SK-N-SH (cell line): Measurements from ENCODE around the gene TAGLN2. TPM values are rescaled to one million over a fixed set of nuclear protein-coding genes. Genes with fewer than 3 reads are reported as not detected.

Experiments
- CTCF ChIA-PET: fragments of 300-600, 350-600 bp; formaldehyde crosslinking; extraction: SDS; loops from one replicate; lab custom pipeline; 2021; lab: Yijun Ruan, JAX
- POLR2A ChIA-PET: fragments of 350-600 bp; sonication (Branson Sonifier 250); formaldehyde crosslinking; extraction: SDS; loops from one replicate; lab custom pipeline; 2020; ENCODE audit warnings: antibody characterized with exemption, inconsistent platforms; lab: Yijun Ruan, JAX
- DNase-seq: peaks from one replicate; pipeline ENCODE4 v3.0.0; 2012
- H2AFZ ChIP-seq: fragments of 200-600 bp; sonication (generic); 2 replicates; pipeline ENCODE4 v1.8.1; 2016; ENCODE audit warnings: antibody characterized with exemption, mild to moderate bottlenecking, low read depth
- H3F3A ChIP-seq: fragments of 200-600 bp; sonication (generic); replicated peaks from 2 replicates; pipeline ENCODE3; 2016; ENCODE audit warnings: antibody characterized with exemption, mild to moderate bottlenecking; ENCODE audit not compliant: insufficient read depth
- H3K27ac ChIP-seq, 2 experiments: fragments of 200-500 bp in 1 of 2; fragments of 200-600 bp in 1 of 2; sonication (Bioruptor generic) in 1 of 2; sonication (generic), shearing (Covaris generic) in 1 of 2; 2 replicates each; pipeline versions ENCODE4 v1.5.1 to v1.6.1; 2014 to 2016; ENCODE audit warnings: low read depth in 2 of 2, inconsistent platforms in 1 of 2, low read length in 1 of 2, mild to moderate bottlenecking in 1 of 2, mixed read lengths in 1 of 2
- H3K27me3 ChIP-seq: fragments of 200-600 bp; sonication (generic), shearing (Covaris generic); 2 replicates; pipeline ENCODE4 v1.6.1; 2016; ENCODE audit warnings: mixed run types; ENCODE audit not compliant: insufficient read depth
- H3K36me3 ChIP-seq, 2 experiments: fragments of 200-500 bp in 1 of 2; fragments of 200-600 bp in 1 of 2; sonication (Bioruptor generic) in 1 of 2; sonication (generic) in 1 of 2; replicated peaks in 1 of 2; 2 replicates each; pipeline versions ENCODE3 to v1.5.1; 2014 to 2016; ENCODE audit warnings: low read length in 1 of 2, mild to moderate bottlenecking in 1 of 2; ENCODE audit not compliant: insufficient read depth in 2 of 2, control insufficient read depth in 1 of 2
- H3K4me1 ChIP-seq, 2 experiments: fragments of 200-500 bp in 1 of 2; fragments of 200-600 bp in 1 of 2; sonication (Bioruptor generic) in 1 of 2; sonication (generic), shearing (Covaris generic) in 1 of 2; 2 replicates each; pipeline versions ENCODE4 v1.5.1 to v1.6.1; 2014 to 2016; ENCODE audit warnings: low read depth in 1 of 2, low read length in 1 of 2, mixed run types in 1 of 2; ENCODE audit not compliant: insufficient read depth in 2 of 2, control insufficient read depth in 1 of 2
- H3K4me2 ChIP-seq: fragments of 200-600 bp; sonication (generic), shearing (Covaris generic); 2 replicates; pipeline ENCODE4 v1.6.1; 2017; ENCODE audit warnings: mixed run types
- H3K4me3 ChIP-seq, 2 experiments: fragments of 200-500 bp in 1 of 2; fragments of 200-600 bp in 1 of 2; sonication (Bioruptor generic) in 1 of 2; sonication (generic), shearing (Covaris generic) in 1 of 2; 2 replicates each; pipeline versions ENCODE4 v1.5.1 to v1.8.1; 2014 to 2016; ENCODE audit warnings: low read depth in 2 of 2, inconsistent platforms in 1 of 2, low read length in 1 of 2, mild to moderate bottlenecking in 1 of 2, mixed read lengths in 1 of 2, moderate library complexity in 1 of 2
- H3K79me2 ChIP-seq: fragments of 200-600 bp; sonication (generic); 2 replicates; pipeline ENCODE4 v1.8.1; 2017; ENCODE audit warnings: mild to moderate bottlenecking; ENCODE audit not compliant: insufficient read depth
- H3K9ac ChIP-seq: fragments of 200-600 bp; sonication (generic); 2 replicates; pipeline ENCODE4 v1.6.1; 2017; ENCODE audit warnings: mixed run types
- H3K9me2 ChIP-seq: fragments of 200-600 bp; sonication (generic); 2 replicates; pipeline ENCODE4 v1.6.1; 2017; ENCODE audit warnings: mixed run types
- H3K9me3 ChIP-seq: fragments of 200-600 bp; sonication (generic); 2 replicates; pipeline ENCODE4 v1.6.1; 2017; ENCODE audit warnings: mixed run types, mild to moderate bottlenecking, moderate library complexity
- H4K20me1 ChIP-seq: fragments of 200-600 bp; sonication (generic); 2 replicates; pipeline ENCODE4 v1.6.1; 2017; ENCODE audit warnings: mild to moderate bottlenecking, mixed run types; ENCODE audit not compliant: insufficient read depth
- CHD2 ChIP-seq: fragments of 150-350 bp; IDR thresholded peaks from 2 replicates; pipeline ENCODE4 v1.6.1; 2018; ENCODE audit warnings: low read length; ENCODE audit not compliant: partially characterized antibody
- CTCF ChIP-seq: fragments of 200-600 bp; sonication (generic); IDR thresholded peaks from 2 replicates; pipeline ENCODE4 v1.6.1; 2017; ENCODE audit warnings: antibody characterized with exemption, mild to moderate bottlenecking, moderate library complexity
- EZH2phosphoT487 ChIP-seq: fragments of 200-600 bp; sonication (generic); IDR thresholded peaks from 2 replicates; pipeline ENCODE4 v1.6.1; 2017; ENCODE audit warnings: low read depth, mixed run types, mild to moderate bottlenecking, antibody characterized with exemption, moderate library complexity, borderline replicate concordance
- NRF1 ChIP-seq: IDR thresholded peaks from 2 replicates; pipeline ENCODE4 v1.6.1; 2012; ENCODE audit warnings: low read depth, mild to moderate bottlenecking, low read length
- RAD21 ChIP-seq: IDR thresholded peaks from 2 replicates; pipeline ENCODE4 v1.6.1; 2012; ENCODE audit warnings: mild to moderate bottlenecking, low read length
- RFX5 ChIP-seq: IDR thresholded peaks from 2 replicates; pipeline ENCODE4 v1.6.1; 2012; ENCODE audit warnings: mild to moderate bottlenecking, improper control_type of control experiment, low read length
- SIN3A ChIP-seq: IDR thresholded peaks from 2 replicates; pipeline ENCODE4 v1.6.1; 2012; ENCODE audit warnings: low read depth, mild to moderate bottlenecking, low read length, moderate library complexity, borderline replicate concordance
- SMC3 ChIP-seq: IDR thresholded peaks from 2 replicates; pipeline ENCODE4 v1.6.1; 2012; ENCODE audit warnings: low read depth, low read length, improper control_type of control experiment
- USF1 ChIP-seq: IDR thresholded peaks from 2 replicates; pipeline ENCODE4 v1.4.0; 2012; ENCODE audit warnings: low read depth, borderline replicate concordance
- USF2 ChIP-seq: fragments of 150-350 bp; IDR thresholded peaks from 2 replicates; pipeline ENCODE4 v1.6.1; 2017; ENCODE audit warnings: antibody characterized with exemption, low read length, low read depth, borderline replicate concordance
- ZBTB33 ChIP-seq: IDR thresholded peaks from 2 replicates; pipeline ENCODE4 v1.4.0; 2012; ENCODE audit warnings: low read depth, borderline replicate concordance
- WGBS: methylation state at CpG from one replicate; pipeline ENCODE4 v1.1.6; 2017; ENCODE audit warnings: low lambda C conversion rate; 5-methylcytosine and 5-hydroxymethylcytosine counted together
- polyA plus RNA-seq, 3 experiments: library from polyadenylated mRNA; depleted of rRNA; stranded (reverse); fragments of >200 nt; gene quantifications; 2 replicates each; pipeline ENCODE4 v1.2.3, GENCODE V29; 2012

The TAGLN2 gene
- polyA plus RNA-seq, 1 of the 3 experiments (the other 2 are of a cell fraction): 646 TPM

- Histone ChIP-seq H3K27ac (no peak overlapping the region), H3K4me1 (peaks cover 0 to 2% of the 10 kb centered on the region in 2 experiments; a peak in 1 of 4 replicates), H3K27me3 (no peaks in the 10 kb centered on the region), H3K9me2 (no peaks in the 10 kb centered on the region), H3F3A (no peaks in the 10 kb centered on the region), H2AFZ (no peak overlapping the region), H3K79me2 (no peaks in the 10 kb centered on the region), H3K36me3 (no peaks in the 10 kb centered on the region), H3K9me3 (no peaks in the 10 kb centered on the region), H3K9ac (no peak overlapping the region), H4K20me1 (no peaks in the 10 kb centered on the region), H3K4me3 (no peak overlapping the region; a peak in 1 of 4 replicates)
- peak; percentile 90 for DNase-seq
- WGBS: 28% methylated on average over 15 of the region's 16 CpGs
- TF ChIP-seq CTCF (peak; percentile 88), RFX5 (no peak), USF1 (peak; percentile 39; the same call in 1 of the 2 replicates), SMC3 (peak; percentile 97), NRF1 (no peak), EZH2phosphoT487 (no peak), CHD2 (peak; percentile 60), USF2 (no peak), ZBTB33 (no peak), SIN3A (no peak), RAD21 (peak; percentile 84)
- TF ChIP-seq, all 33 proteins: peak for 5
- no peak overlapping the region for H3K4me2 ChIP-seq
- ChIA-PET CTCF (interaction anchor here (0.6 to 22.3 kb wide), 26 partner anchors 9 to 440 kb away, joined by 3 to 460 read pairs (median 4); partner anchors contain the start of genes FCRL6, IGSF9, PIGM and SLAMF9), POLR2A (no interaction called here)
Observed at GRCh38 chr1:159936273-159936904, 11.1 kb upstream of the TAGLN2 start.
